NCI-H2196 treated with DMSO at 0.1 percent for 48 hours (cell line): ENCODE measurements around the gene F11R.
A peak's percentile ranks its signal among the peaks of the same experiment; 100 is the strongest.
"Not testable (repeated sequence)": the region's sequence is repeated elsewhere in the genome, so short reads cannot be mapped to it uniquely, and the experiment has no call there.

Experiments
- DNase-seq: peaks from one replicate; lab custom pipeline; 2025; ENCODE audit not compliant: unreplicated experiment; lab: John Stamatoyannopoulos, UW

Gene F11R

DNA sequence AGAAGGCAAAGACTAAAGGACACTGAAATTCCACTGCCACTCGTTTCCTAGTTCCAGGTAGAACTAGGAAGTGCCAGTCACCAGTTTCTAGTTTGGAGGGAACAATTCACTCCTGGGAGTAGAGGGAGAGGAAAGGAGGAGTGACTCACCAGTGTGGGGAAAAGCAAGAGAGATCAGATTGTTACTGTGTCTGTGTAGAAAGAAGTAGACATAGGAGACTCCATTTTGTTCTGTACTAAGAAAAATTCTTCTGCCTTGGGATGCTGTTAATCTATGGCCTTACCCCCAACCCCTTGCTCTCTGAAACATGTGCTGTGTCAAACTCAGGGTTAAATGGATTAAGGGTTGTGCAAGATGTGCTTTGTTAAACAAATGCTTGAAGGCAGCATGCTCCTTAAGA lies 4.3 kb downstream of the F11R start:
- not testable (repeated sequence) for DNase-seq

DNA sequence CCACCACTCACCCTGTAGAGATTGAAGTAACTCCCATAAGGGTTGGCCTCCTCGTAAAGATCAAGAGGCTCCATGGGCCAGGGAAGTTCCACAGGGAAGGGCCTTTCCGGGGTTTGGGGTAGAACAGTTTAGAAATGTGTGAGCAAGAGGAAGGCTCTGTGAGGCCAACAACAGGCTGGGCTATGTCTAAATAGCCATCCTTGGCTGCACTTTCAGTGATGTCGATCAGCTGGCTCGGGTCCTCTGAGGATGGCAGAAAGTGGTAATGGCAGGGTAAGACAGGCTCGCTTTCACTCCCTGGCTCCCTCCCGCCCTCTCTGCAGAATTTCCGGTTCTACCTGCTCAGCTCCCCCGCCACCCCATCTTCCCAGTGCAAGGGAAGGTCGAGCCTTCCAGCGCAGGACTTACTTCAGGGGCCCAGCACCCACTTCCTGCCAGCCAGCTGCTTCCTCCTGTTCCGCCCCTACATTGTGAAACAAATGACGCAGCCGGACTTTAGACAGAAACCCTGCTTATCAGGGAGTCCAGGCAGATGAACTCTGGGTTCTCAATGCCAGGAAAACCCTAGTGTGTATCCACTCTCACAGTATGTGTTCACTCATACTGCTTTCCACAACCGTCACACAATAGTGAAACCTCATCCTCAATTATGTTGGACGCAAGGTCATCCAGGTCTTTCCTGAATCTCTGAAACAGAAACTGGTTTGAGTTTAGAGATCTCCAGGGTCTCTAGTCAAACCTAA lies 7.3 kb downstream of the F11R start:
- DNase-seq, result peak; percentile 80

DNA sequence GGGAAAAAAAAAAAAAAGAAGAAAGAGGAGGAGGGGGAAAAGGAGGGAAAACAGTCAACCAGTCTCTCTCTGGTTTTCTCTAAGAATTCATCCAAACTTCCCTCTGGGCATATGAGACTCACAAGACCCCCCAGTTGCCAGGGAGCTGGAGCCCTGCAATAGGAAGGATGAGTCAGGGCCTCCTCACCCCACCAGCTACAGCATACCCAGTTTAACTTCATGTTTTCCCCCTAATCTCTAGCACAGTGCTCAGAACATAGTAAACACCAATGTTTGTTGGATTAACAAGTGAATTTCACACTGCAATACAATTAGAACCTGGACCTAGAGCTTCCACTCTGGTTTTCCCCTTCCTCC lies 7.8 kb downstream of the F11R start:
- no peak for DNase-seq

DNA sequence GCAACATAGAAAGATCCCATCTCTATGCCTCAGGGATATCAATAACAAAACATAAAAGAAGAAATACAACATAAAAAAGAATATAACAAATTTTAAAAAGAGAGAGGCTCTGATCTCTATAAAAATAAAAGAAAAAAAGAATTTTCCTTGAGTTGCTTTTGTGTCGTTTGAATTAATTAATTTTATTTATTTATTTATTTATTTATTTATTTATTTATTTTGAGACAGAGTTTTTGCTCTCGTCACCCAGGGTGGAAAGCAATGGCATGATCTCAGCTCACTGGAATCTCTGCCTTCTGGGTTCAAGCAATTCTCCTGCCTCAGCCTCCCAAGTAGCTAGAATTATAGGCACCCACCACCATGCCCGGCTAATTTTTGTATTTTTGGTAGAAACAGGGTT lies 8.5 kb downstream of the F11R start:
- no peak for DNase-seq

DNA sequence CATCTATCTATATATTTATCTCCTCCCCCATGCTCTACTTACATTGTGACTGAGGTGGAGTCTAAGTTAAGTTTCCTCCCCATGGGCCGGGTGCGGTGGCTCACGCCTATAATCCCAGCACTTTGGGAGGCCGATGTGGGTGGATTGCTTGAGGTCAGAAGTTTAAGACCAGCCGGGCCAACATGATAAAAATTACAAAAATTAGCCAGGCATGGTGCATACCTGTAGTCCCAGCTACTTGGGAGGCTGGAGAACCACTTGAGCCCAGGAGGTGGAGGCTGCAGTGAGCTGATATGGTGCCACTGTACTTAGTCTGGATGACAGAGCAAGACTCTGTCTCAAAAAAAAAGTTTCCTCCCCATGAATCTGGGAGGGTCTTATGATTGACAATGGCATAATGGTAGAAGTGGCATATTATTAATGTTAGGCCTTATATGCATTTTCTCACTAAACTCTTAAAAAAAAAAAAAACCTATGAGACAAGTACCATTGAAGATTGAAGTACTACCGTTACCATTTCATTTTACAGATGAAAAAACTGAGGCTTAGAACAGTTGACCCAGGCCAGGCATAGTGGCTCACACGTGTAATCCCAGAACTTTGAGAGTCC lies 11.2 kb downstream of the F11R start:
- DNase-seq, result no peak

DNA sequence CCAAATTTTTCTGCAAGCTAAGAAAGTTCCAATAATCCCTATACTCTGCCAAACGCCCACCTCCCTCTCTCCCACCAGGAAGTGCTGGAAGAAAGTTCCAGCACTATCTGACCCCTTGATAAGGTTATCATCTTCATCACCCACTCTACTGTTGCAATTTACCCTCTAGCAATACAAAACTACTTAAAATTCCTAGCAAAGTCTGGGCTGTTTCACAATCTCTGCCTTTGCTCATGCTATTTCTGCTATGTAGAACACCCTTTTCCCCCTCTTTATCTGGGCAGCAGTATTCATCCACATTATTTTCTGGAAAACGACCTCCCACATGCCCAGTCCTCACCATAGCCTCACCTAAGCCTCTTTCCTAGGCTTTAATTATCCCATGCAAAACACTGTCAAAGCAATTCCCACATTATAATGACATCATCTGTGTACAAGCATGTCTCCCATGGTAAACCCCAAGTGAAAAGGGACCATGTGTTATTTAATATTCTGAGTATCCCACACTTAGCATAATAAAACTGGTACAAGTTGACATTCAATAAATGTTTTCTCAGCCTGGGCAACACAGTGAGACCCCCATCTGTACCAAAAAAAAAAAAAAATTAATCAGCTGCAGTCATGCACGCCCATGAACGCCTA lies 12.0 kb downstream of the F11R start:
- no peak for DNase-seq

DNA sequence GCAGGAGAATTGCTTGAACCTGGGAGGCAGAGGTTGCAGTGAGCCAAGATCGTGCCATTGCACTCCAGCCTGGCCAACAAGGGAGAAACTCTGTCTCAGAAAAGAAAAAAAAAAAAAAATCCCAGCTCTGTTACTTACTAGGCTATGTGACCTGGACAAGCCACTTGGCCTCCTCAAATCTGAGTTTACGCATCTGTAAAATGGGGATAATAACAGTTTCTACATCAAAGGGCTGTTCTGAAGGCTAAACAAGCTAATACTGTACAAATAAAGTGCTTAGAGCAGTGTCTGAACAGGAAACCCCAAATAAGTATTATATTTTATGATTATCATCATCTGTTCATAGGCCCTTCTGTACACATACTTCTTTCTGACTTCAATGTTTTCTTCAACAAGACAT lies 13.6 kb downstream of the F11R start:
- DNase-seq, result no peak

DNA sequence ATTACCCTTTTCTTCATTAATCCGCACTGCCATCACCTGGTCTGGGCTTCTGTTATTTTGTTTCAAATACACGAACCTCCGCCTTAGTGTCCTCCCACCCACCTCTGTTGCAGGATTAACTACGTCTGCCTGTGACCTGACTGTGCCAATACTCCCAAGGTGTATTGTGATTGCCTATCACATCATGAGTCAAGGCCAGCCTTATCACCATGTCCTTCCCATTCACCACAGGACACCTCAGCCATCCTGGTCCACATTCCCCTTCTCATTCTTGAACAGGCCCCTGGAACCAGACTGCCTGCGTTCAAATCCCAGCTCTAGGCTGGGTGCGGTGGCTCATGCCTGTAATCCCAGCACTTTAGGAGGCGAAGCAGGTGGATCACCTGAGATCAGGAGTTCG lies 14.4 kb downstream of the F11R start:
- DNase-seq, result no peak

DNA sequence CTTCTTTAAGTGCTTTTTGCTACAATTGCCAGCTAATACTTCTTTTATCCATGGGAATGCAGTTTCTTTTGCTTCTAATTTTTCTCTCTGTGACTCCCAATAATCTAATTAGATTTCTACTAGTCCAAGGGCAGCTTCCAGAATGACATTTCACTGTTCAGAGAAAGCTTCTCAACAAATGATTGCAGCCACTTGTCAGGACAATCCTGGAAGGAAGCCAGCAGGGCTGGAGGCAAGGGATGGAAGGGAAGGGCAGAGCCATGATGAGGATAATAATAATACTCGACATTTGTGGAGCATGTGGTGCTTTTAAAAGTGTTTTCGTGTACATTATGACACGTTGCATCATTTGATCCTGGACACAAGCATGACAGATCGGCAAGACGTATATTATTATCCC lies 19.4 kb downstream of the F11R start:
- DNase-seq, result no peak

DNA sequence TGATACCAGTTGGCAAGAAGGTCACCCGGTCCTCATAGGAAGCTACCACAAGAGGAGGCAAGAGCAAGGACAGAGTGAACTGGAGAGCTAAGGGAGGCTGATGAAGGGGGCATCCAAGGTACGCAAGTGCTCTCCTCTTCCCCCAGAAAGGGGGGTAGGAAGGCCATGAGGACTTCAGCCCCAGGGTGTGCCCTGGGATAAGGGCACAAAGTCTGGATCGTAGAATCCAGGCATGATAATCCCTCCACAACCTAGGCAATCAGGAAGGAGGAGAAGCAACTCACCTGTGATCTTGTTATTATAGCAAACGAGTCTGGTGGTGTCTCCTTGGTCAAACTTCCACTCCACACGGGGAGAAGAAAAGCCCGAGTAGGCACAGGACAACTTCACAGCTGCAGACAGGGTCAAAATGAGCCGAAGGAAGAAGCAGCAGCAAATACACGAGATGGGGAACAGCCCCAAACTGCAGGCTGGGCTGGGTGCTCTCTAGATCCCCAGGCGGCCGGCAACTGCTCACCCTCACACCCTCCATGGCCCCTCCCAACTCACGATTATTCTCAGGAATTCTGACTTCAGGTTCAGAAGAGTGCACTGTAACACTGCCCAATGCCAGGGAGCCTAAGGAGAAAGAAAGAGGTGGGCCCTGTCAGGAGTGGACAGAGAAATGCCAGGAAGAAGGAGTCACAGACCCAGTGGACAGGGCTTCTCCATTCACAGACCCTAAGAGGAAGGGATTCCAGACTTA lies 20.0 kb downstream of the F11R start:
- DNase-seq, result no peak

DNA sequence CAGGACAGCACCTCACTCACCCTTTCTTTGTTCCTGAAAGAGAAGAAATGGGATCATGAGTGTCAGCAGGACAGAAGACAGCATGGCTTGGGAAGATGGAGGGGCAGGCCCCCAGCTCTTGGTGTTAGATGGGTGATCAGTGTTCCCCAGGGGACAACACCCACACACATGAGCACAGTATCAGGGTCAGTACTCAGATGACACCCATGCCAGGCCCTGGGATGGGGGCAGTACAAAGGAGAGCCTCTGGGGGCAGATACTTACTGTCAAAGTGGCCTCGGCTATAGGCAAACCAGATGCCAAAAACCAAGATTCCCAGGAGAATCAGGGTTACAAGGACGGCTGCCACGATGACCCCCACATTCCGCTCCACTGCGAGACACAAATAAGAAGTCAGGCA lies 21.6 kb downstream of the F11R start:
- DNase-seq, result no peak

DNA sequence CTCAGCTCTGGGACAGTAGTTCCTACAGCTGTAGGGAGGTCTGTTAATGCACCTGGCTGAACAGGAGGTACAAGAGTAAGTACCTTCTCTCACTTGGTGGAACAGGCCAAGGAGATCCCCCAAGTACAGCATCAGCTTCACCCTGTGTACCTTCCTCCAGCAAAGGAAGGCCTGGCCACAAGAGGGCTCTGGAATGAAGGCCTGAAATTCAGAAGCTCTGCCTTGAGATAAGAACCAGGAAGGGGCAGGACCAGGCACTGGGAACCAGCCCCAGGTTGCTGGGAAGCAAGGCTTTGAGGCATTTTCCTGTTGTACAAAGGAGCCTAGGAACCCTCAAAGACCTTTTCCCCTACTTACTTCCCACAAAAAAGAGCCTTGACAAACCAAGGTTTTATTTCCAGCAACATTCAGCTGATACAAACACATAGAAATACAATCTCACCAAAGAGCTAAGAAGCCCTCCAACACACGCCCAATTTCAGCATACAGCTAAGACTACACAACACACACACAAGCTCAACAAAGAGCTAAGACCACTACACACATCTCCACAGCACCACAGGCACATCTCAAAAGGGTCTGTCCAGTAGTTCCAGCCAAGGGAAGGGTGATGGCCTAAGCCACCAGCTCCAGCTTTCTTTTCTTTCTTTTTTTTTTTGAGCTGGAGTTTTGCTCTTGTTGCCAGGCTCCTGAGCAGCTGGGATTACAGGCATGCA lies 23.5 kb downstream of the F11R start:
- peak; percentile 31 for DNase-seq

DNA sequence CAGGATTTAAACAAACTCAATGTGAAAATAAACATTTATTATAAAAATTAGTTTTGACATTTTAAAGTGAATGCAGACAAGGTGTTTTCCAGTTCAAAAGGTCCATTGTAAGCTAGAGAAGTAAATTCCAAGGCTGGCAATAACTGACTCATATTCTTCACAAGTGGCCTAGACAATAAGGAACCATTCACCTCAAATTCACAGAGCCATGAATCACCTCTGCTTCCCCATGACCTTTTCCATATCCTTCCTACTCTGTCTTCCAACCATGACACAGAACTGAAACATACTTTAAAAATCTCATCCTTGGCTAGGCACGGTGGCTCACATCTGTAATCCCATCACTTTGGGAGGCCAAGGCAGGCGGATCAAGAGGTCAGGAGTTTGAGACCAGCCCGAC lies 24.8 kb downstream of the F11R start:
- DNase-seq, result no peak

DNA sequence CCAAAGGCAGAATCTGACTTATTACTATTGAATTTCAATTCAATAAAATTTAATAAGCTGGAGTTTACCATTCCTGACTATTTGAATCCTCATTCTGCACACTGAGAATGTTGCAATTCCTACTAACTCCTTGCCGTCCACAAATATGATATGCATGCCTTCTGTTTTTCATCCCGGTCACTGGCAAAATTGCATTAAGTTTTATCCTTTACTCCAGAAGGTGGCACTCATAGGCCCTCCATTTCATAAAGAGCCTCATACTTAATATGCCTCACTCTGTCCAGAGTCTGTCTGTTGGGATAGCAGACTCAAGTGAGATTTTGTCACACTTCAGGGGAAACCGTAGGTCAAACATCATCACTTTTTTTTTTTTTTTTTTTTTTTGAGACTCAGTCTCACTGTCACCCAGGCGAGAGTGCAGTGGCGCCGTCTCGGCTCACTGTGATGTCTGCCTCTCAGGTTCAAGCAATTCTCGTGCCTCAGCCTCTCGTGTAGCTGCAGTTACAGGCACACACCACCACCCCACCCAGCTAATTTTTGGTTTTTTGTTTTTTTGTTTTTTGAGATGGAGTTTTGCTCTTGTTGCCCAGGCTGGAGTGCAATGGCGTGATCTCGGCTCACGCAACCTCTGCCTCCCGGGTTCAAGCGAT lies 27.3 kb downstream of the F11R start:
- no peak for DNase-seq

DNA sequence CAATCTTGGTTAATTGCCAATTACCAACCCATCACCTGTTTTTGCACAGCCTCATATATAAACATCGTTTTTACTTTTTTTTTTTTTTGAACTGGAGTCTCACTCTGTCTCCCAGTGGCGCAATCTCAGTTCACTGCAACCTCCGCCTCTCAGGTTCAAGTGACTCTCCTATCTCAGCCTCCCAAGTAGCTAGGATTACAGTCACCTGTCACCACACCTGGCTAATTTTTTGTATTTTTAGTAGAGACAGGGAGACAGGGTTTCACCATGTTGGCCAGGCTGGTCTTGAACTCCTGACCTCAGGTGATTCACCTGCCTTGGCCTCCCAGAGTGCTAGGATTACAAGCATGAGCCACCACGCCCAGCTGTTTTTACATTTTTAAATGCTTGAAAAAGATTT lies 28.9 kb downstream of the F11R start:
- not testable (repeated sequence) for DNase-seq

DNA sequence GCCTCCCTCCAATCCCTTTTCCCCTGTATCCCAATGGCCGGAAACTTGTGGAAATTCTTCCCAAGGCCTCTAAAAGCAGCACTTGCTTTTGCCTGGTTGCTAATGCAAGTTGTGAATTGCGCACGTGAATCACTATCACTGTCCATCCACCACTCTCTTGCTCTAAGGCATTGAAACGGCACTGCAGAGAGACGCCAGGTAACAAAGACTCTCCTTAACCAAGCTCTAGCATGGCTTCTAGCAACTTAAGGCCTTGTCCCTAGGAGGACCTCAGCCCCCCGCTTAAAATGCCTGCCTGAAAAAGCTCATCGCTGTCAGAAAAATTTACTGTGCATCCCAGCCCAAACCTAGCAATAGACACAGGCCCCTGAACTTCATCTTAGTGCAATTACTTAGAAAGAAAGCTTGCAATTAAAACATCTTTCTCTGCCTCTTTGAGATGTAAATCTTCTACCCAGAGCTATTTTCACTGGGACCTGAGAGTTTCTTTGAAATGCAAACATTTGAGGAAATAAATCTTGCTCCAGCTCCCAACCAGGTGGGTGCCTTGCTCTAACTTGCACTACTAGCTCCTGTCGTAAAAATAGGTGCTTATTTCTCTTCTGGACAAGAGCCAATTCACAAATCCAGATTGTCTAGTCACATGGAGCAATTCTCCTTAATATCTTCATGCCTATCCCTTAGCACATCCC lies 33.4 kb downstream of the F11R start:
- DNase-seq, result no peak

DNA sequence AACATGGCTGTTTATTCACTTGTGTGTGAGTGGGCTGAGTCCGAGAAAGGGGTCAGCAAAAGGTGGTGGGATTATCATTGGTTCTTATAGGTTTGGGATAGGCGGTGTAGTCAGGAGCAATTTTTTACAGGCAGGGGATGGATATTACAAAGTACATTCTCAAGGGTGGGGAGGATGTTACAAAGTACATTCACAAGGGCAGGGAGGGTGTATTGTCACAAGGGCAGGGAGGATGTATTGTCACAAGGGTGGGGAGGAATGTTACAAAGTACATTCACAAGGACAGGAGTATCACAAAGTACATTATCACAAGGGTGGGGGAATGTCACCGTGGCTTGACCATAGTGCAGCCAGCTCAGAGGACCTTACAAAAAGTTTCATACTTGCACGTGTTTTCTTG lies 35.2 kb downstream of the F11R start:
- no peak for DNase-seq

DNA sequence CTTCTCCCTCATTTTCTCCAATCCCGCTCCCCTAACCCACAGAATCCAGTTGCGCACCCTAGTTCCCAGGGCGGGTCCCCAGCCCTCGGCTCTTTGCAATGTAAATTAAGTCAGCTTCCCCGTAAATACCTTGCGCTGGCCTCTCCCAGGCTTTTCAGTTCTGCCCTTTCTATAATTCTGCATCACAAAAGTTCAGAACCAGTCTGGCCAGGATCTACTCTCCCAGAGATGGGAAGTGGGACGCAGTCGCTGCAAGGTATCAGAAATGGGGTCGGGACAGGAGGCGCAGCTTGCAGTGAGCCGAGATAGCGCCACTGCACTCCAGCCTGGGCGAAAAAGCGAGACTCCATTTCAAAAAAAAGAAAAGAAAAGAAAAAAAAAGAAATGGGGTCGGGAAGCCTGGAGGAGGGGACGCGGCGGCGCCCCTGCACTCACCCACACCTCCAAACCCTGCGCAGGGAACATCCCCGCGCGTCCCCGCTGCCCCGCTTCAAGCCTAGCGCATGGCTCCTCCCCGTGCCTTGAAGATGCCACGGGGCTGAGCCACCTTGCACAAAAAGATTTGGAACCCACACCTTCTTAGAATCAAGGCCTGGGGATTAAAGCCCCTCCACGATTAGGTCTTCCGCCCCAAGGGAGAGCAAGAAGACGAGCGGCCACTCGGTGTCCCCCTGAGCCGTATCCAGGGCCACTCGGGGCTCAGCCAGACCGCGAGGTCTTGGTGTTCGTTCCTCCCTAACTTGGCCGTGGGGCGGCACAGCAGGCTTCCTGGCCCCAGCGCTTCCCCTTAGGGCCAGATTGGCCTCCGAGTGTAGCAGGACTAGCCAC lies 39.2 kb downstream of the F11R start:
- DNase-seq, result no peak

DNA sequence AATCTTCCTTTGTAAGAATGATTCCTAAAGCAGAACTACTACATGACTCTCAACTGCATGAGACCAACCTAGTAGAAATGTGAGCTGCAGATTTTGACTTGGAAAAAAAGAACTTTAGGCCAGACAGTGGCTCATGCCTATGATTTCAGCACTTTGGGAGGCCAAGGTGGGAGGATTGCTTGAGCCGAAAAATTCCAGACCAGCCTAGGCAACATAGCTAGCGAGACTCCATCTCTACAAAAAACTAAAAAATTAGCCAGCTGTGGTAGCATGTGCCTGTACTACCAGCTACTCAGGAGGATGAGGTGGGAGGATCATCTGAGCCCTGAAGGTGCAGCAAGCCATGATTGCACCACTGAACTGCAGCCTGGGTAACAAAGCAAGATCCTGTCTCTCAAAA lies 41.7 kb downstream of the F11R start:
- DNase-seq, result no peak
